C4-2B (cell line): ENCODE measurements around the gene APLF.

Experiments
- ZFX ChIP-seq: fragments of 450-650 bp; IDR thresholded peaks from 2 replicates; pipeline ENCODE4 v1.6.1; 2017
- TF ChIP-seq, protein P1 (sequence below): fragments of 450-650 bp; conservative IDR thresholded peaks from 2 replicates; pipeline ENCODE4 v1.5.1; 2017; ENCODE audit warnings: mild to moderate bottlenecking

DNA sequence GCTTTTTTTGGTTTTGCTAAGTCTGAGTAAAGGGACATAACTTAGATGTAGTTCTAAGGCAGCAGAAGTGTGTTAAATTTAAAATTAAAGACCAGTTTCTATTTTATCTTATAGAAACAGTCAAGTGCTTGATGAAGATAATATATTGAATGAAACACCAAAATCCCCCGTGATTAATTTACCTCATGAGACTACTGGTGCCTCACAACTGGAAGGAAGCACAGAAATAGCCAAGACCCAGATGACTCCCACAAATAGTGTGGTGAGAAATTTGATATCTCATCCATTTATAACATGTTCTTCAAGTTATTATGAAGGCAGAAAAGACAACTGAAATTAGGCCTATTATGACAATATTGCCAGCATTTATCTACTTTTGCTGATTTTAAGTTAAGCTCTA is 45.6 kb downstream of the APLF start:
- TF ChIP-seq, protein P1, sequence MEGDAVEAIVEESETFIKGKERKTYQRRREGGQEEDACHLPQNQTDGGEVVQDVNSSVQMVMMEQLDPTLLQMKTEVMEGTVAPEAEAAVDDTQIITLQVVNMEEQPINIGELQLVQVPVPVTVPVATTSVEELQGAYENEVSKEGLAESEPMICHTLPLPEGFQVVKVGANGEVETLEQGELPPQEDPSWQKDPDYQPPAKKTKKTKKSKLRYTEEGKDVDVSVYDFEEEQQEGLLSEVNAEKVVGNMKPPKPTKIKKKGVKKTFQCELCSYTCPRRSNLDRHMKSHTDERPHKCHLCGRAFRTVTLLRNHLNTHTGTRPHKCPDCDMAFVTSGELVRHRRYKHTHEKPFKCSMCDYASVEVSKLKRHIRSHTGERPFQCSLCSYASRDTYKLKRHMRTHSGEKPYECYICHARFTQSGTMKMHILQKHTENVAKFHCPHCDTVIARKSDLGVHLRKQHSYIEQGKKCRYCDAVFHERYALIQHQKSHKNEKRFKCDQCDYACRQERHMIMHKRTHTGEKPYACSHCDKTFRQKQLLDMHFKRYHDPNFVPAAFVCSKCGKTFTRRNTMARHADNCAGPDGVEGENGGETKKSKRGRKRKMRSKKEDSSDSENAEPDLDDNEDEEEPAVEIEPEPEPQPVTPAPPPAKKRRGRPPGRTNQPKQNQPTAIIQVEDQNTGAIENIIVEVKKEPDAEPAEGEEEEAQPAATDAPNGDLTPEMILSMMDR: no peak
- no peak for TF ChIP-seq ZFX
